Measurements from ENCODE around the gene DNAH14. TPM values are rescaled to one million over a fixed set of nuclear protein-coding genes. Genes with fewer than 3 reads are reported as not detected.

DNAH14 gene
- total and polyA plus RNA-seq, 9 of the 15 experiments (the other 6 are each of a cell fraction or from before 2014, with no cell fraction given): 58.4 to 142 (median 98.4) TPM

- TF ChIP-seq JUND (IDR thresholded peaks at IDR 0.05; ENCODE audit: borderline replicate concordance, low read depth, low read length): peak; percentile 70
- TF ChIP-seq JUND (tag; IDR thresholded peaks at IDR 0.05; ENCODE audit: borderline replicate concordance, low read depth, low read length): no peak; the same call in 2 of the 3 replicates
- peak; percentile 81 for TF ChIP-seq ATF3 (IDR thresholded peaks at IDR 0.05)
- no peak for TF ChIP-seq ATF3 (CRISPR knock-in tag; conservative IDR thresholded peaks at IDR 0.05)
Measured at GRCh38 chr1:225425201-225425786, 495.8 kb downstream of the DNAH14 start (continued).

GRCh38 chr1:225426395-225427234 is 497.1 kb downstream of the DNAH14 start:
- in situ Hi-C loops (cut with MboI): no loop called here
- TF ChIP-seq MYC (IDR thresholded peaks at IDR 0.05; ENCODE audit: low read depth, low read length): peak; percentile 27; the same call in 1 of the 2 replicates
- TF ChIP-seq MYC (CRISPR knock-in tag; IDR thresholded peaks at IDR 0.05; ENCODE audit: borderline replicate concordance, low read depth): peak; percentile 58; the same call in 1 of the 2 replicates
- no peak for TF ChIP-seq ZNF318 (IDR thresholded peaks at IDR 0.05; ENCODE audit: borderline replicate concordance in 1 of 2, low read depth in 1 of 2)
- peak; percentile 16 for TF ChIP-seq CCNT2 (IDR thresholded peaks at IDR 0.05; ENCODE audit: borderline replicate concordance, extremely low read depth, insufficient read length, low read depth, low read length)

More at GRCh38 chr1:225426395-225427234, 497.1 kb downstream of the DNAH14 start:
- intact Hi-C loops (cut with micrococcal nuclease): no loop called here
- H3K4me2 ChIP-seq (ENCODE audit: insufficient read depth, low read length): peak overlapping the region; percentile 97
- ChIA-PET CTCF (ENCODE audit: low intra/inter-chr PET ratio) (no interaction called here), POLR2A (interaction anchor here (0.6 to 2.6 kb wide), 10 partner anchors 10 to 456 kb away, joined by 3 to 17 read pairs (median 4); partner anchors contain the start of gene TMEM63A)
- peak overlapping the region; percentile 87 for H3K27ac ChIP-seq (ENCODE audit: extremely low read depth, low read depth, low read length)
- peak overlapping the region; percentile 94 for H3K4me3 ChIP-seq
- H3K27me3 ChIP-seq (ENCODE audit: control insufficient read depth in 2 of 2, insufficient read depth in 2 of 2, low read length in 2 of 2): no peaks in the 10 kb centered on the region
- no peak overlapping the region for H2AFZ ChIP-seq (ENCODE audit: low read depth, low read length)
- H3K79me2 ChIP-seq (ENCODE audit: control insufficient read depth, insufficient read depth, low read length): peaks cover 64% of the 10 kb centered on the region
- FAIRE-seq (no peak), ATAC-seq (peak; percentile 7), DNase-seq (ENCODE audit: extremely low read depth in 1 of 4, low spot score in 3 of 4) (peak in 3 of 4 experiments; percentile 42 to 52 (median 46))
- BruUV-seq (replicated peaks): TSS peak; percentile 34
- H3K9ac ChIP-seq (ENCODE audit: insufficient read depth in 1 of 2, low read depth in 2 of 2, low read length in 2 of 2): peak overlapping the region; percentile 86 to 99
- H4K20me1 ChIP-seq (replicated peaks; ENCODE audit: control insufficient read depth, insufficient read depth, low read length): peaks cover 36% of the 10 kb centered on the region
- peaks cover 24 to 33% of the 10 kb centered on the region in 2 experiments for H3K4me1 ChIP-seq (replicated peaks in 1 of 2; ENCODE audit: control insufficient read depth in 2 of 2, insufficient read depth in 2 of 2, low read length in 2 of 2)
- H3K9me1 ChIP-seq (ENCODE audit: control insufficient read depth, insufficient read depth, low read length): peaks cover 10% of the 10 kb centered on the region
- WGBS (ENCODE audit: insufficient coverage, low coverage, missing lambda C conversion rate): under 1% methylated on average over 36 of the region's 36 CpGs
- peaks cover 42% of the 10 kb centered on the region for H3K36me3 ChIP-seq (ENCODE audit: control insufficient read depth, insufficient read depth, low read length)
- peaks cover 5% of the 10 kb centered on the region; the same call in 1 of the 2 replicates for H3K9me3 ChIP-seq (replicated peaks; ENCODE audit: control insufficient read depth, insufficient read depth, low read depth, low read length)

Data from K562 (cell line).